ENCODE data around the gene TTC19. TPM values are rescaled to one million over a fixed set of nuclear protein-coding genes. Genes with fewer than 3 reads are reported as not detected.

TTC19 gene
- total and polyA plus RNA-seq, 2 experiments from 2014 or later: 26.3 to 45.3 TPM

GRCh38 chr17:16005636-16006035 is 6.0 kb downstream of the TTC19 start:
- Histone ChIP-seq H4K20me1 (ENCODE audit: insufficient read depth) (no peaks in the 10 kb centered on the region; the same call in 1 of the 2 replicates), H3F3A (ENCODE audit: insufficient read depth) (no peaks in the 10 kb centered on the region; the same call in none of the 2 replicates), H3K9ac (no peak overlapping the region), H3K9me3 (ENCODE audit: low read depth) (no peaks in the 10 kb centered on the region), H3K27me3 (replicated peaks; ENCODE audit: insufficient read depth) (no peaks in the 10 kb centered on the region), H2AFZ (no peak overlapping the region), H3K4me1 (ENCODE audit: insufficient read depth) (peaks cover 8% of the 10 kb centered on the region; the same call in 1 of the 2 replicates), H3K4me3 (no peak overlapping the region), H3K9me2 (ENCODE audit: insufficient read depth) (no peaks in the 10 kb centered on the region), H3K27ac (no peak overlapping the region), H3K4me2 (ENCODE audit: unreplicated experiment) (no peak overlapping the region), H3K36me3 (ENCODE audit: low read depth) (peaks cover 63% of the 10 kb centered on the region), H3K79me2 (ENCODE audit: insufficient read depth) (peaks cover 28% of the 10 kb centered on the region)
- DNase-seq: no peak
- 80 to 97% methylated on average over 1 of the region's 1 CpG for WGBS, 2 experiments (ENCODE audit: low coverage in 1 of 2, low lambda C conversion rate in 2 of 2, missing lambda C conversion rate in 2 of 2)
- no peak for TF ChIP-seq EZH2 (IDR thresholded peaks at IDR 0.05; ENCODE audit: insufficient read depth, poor library complexity, severe bottlenecking)
- in situ Hi-C loops (cut with MboI): no loop called here

DNA sequence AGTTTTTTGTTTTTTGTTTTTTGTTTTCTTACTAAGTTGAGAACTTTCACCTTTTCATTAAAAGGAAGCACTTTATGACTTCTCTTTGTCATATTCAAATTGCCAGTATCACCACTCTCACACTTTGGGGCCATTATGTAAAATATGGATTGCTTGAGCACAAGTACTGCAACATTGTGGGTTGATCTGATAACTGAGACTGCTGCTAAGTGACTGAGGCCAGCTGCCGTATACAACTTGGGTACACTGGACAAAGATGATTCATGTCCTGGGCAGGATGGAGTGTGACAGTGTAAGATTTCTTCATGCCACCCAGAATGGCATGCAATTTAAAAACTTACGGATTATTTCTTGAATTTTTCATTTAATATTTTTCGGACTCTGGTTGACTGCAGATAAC is 7.8 kb downstream of the TTC19 start:
- no peak for DNase-seq
- Histone ChIP-seq H3K36me3 (ENCODE audit: low read depth) (peaks cover 50% of the 10 kb centered on the region), H3K9me3 (ENCODE audit: low read depth) (no peaks in the 10 kb centered on the region), H4K20me1 (ENCODE audit: insufficient read depth) (no peaks in the 10 kb centered on the region), H3K4me3 (no peak overlapping the region), H3K27me3 (replicated peaks; ENCODE audit: insufficient read depth) (no peaks in the 10 kb centered on the region), H2AFZ (no peak overlapping the region), H3K4me2 (ENCODE audit: unreplicated experiment) (no peak overlapping the region), H3K9ac (no peak overlapping the region), H3K79me2 (ENCODE audit: insufficient read depth) (peaks cover 23% of the 10 kb centered on the region), H3F3A (ENCODE audit: insufficient read depth) (peaks cover 6% of the 10 kb centered on the region; the same call in 1 of the 2 replicates), H3K27ac (no peak overlapping the region), H3K4me1 (ENCODE audit: insufficient read depth) (peaks cover 3% of the 10 kb centered on the region; the same call in 1 of the 2 replicates), H3K9me2 (ENCODE audit: insufficient read depth) (no peaks in the 10 kb centered on the region)
- in situ Hi-C loops (cut with MboI): no loop called here
- 86 to 89% methylated on average over 3 of the region's 3 CpGs for WGBS, 2 experiments (ENCODE audit: low coverage in 1 of 2, low lambda C conversion rate in 2 of 2, missing lambda C conversion rate in 2 of 2)
- TF ChIP-seq EZH2phosphoT487 (IDR thresholded peaks at IDR 0.05; ENCODE audit: insufficient read depth, low read depth): no peak

- peak; percentile 80 for DNase-seq
- no peak overlapping the region for H3K9ac ChIP-seq
- H3K4me1 ChIP-seq (ENCODE audit: insufficient read depth): peaks cover 18% of the 10 kb centered on the region
- peak overlapping the region; percentile 1 for H3K4me2 ChIP-seq (ENCODE audit: unreplicated experiment)
- peaks cover 73% of the 10 kb centered on the region for H3K79me2 ChIP-seq (ENCODE audit: insufficient read depth)
- H3K9me3 ChIP-seq (ENCODE audit: low read depth): no peaks in the 10 kb centered on the region
- in situ Hi-C loops (cut with MboI): no loop called here
- peaks cover 21% of the 10 kb centered on the region for H3K36me3 ChIP-seq (ENCODE audit: low read depth)
- H3K4me3 ChIP-seq: no peak overlapping the region
- peak overlapping the region; percentile 38 for H3K27ac ChIP-seq
- TF ChIP-seq EZH2phosphoT487 (IDR thresholded peaks at IDR 0.05; ENCODE audit: insufficient read depth, low read depth) (no peak), EZH2 (IDR thresholded peaks at IDR 0.05; ENCODE audit: insufficient read depth, poor library complexity, severe bottlenecking) (no peak)
- no peak overlapping the region for H2AFZ ChIP-seq
- no peaks in the 10 kb centered on the region for H4K20me1 ChIP-seq (ENCODE audit: insufficient read depth)
- H3K27me3 ChIP-seq (replicated peaks; ENCODE audit: insufficient read depth): no peaks in the 10 kb centered on the region
- H3F3A ChIP-seq (ENCODE audit: insufficient read depth): peaks cover 35% of the 10 kb centered on the region
- H3K9me2 ChIP-seq (ENCODE audit: insufficient read depth): no peaks in the 10 kb centered on the region
- WGBS, 2 experiments (ENCODE audit: low coverage in 1 of 2, low lambda C conversion rate in 2 of 2, missing lambda C conversion rate in 2 of 2): 29 to 35% methylated on average over 3 of the region's 3 CpGs
Measured at GRCh38 chr17:16013943-16014407, 14.4 kb downstream of the TTC19 start.

DNA sequence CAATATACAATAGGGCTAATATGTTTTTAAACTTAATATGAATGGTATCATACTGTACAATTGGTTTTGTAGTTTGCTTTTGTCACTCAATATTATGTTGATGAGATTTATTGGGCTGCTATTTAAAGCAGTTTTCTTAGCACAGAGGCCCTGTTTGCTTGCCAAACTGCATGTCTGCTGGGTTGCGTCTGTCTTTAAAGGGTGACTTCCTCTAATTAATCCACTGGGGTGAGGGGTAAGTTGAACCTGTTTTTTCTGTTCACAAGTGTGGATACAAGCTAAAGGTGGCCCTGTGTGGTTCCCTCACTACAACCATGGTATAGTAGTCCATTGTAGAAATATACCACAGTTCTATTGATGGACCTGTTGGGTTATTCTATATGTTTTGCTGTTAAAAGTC is 19.7 kb downstream of the TTC19 start:
- Histone ChIP-seq H3K36me3 (ENCODE audit: low read depth) (peaks cover 38% of the 10 kb centered on the region), H3K9me3 (ENCODE audit: low read depth) (no peaks in the 10 kb centered on the region), H3K79me2 (ENCODE audit: insufficient read depth) (peaks cover 97% of the 10 kb centered on the region), H3K27me3 (replicated peaks; ENCODE audit: insufficient read depth) (no peaks in the 10 kb centered on the region), H3K4me2 (ENCODE audit: unreplicated experiment) (no peak overlapping the region), H2AFZ (no peak overlapping the region), H3K4me1 (ENCODE audit: insufficient read depth) (peaks cover 5% of the 10 kb centered on the region), H3K27ac (no peak overlapping the region), H4K20me1 (ENCODE audit: insufficient read depth) (no peaks in the 10 kb centered on the region), H3K9ac (no peak overlapping the region), H3F3A (ENCODE audit: insufficient read depth) (peaks cover 24% of the 10 kb centered on the region), H3K4me3 (no peak overlapping the region), H3K9me2 (ENCODE audit: insufficient read depth) (no peaks in the 10 kb centered on the region)
- 74 to 86% methylated on average over 1 of the region's 1 CpG for WGBS, 2 experiments (ENCODE audit: low coverage in 1 of 2, low lambda C conversion rate in 2 of 2, missing lambda C conversion rate in 2 of 2)
- DNase-seq: no peak
- in situ Hi-C loops (cut with MboI): no loop called here
- TF ChIP-seq EZH2phosphoT487 (IDR thresholded peaks at IDR 0.05; ENCODE audit: insufficient read depth, low read depth): no peak
- TF ChIP-seq EZH2 (IDR thresholded peaks at IDR 0.05; ENCODE audit: insufficient read depth, poor library complexity, severe bottlenecking): no peak

GRCh38 chr17:16023881-16024280 is 24.3 kb downstream of the TTC19 start:
- Histone ChIP-seq H3K4me2 (ENCODE audit: unreplicated experiment) (no peak overlapping the region), H3K79me2 (ENCODE audit: insufficient read depth) (peaks cover 63% of the 10 kb centered on the region), H2AFZ (no peak overlapping the region), H3K27ac (no peak overlapping the region), H3K9me3 (ENCODE audit: low read depth) (no peaks in the 10 kb centered on the region), H4K20me1 (ENCODE audit: insufficient read depth) (no peaks in the 10 kb centered on the region), H3K27me3 (replicated peaks; ENCODE audit: insufficient read depth) (no peaks in the 10 kb centered on the region), H3K4me3 (no peak overlapping the region), H3K36me3 (ENCODE audit: low read depth) (peaks cover 53% of the 10 kb centered on the region), H3F3A (ENCODE audit: insufficient read depth) (peaks cover 46% of the 10 kb centered on the region), H3K4me1 (ENCODE audit: insufficient read depth) (peaks cover 17% of the 10 kb centered on the region), H3K9me2 (ENCODE audit: insufficient read depth) (no peaks in the 10 kb centered on the region), H3K9ac (no peak overlapping the region)
- in situ Hi-C loops (cut with MboI): no loop called here
- WGBS, 2 experiments (ENCODE audit: low coverage in 1 of 2, low lambda C conversion rate in 2 of 2, missing lambda C conversion rate in 2 of 2): 73 to 74% methylated on average over 4 of the region's 4 CpGs
- TF ChIP-seq EZH2 (IDR thresholded peaks at IDR 0.05; ENCODE audit: insufficient read depth, poor library complexity, severe bottlenecking) (no peak), EZH2phosphoT487 (IDR thresholded peaks at IDR 0.05; ENCODE audit: insufficient read depth, low read depth) (no peak)
- no peak for DNase-seq

All from GM23248 (cell line).